GM23338 (cell line): Measurements from ENCODE around the gene TEX26. TPM values are rescaled to one million over a fixed set of nuclear protein-coding genes. Genes with fewer than 3 reads are reported as not detected.

Experiments used
- ATAC-seq: fragments of 200-7000 bp; cut with Tn5 transposase; 3 replicates; pipeline ENCODE4 v1.9.1; 2020
- DNase-seq: peaks from one replicate; pipeline ENCODE4 v3.0.0-alpha.2; 2015; ENCODE audit warnings: low spot score
- H2AFZ ChIP-seq: fragments of 200-600 bp; sonication (generic); 2 replicates; pipeline ENCODE4 v1.8.0; 2016; ENCODE audit warnings: antibody characterized with exemption, mild to moderate bottlenecking, moderate library complexity
- H3F3A ChIP-seq: fragments of 200-600 bp; sonication (generic); replicated peaks from 2 replicates; pipeline ENCODE4 v1.8.0; 2017; ENCODE audit warnings: antibody characterized with exemption, mixed run types, low read depth
- H3K27ac ChIP-seq: fragments of 200-600 bp; sonication (generic); 2 replicates; pipeline ENCODE4 v1.6.1; 2016; ENCODE audit warnings: low read depth
- H3K27me3 ChIP-seq: fragments of 200-600 bp; sonication (generic); 2 replicates; pipeline ENCODE4 v1.8.0; 2016; ENCODE audit warnings: mild to moderate bottlenecking, mixed run types, moderate library complexity; ENCODE audit not compliant: insufficient read depth
- H3K36me3 ChIP-seq: fragments of 200-600 bp; sonication (generic); 2 replicates; pipeline ENCODE4 v1.8.0; 2016; ENCODE audit warnings: mild to moderate bottlenecking; ENCODE audit not compliant: insufficient read depth
- H3K4me1 ChIP-seq: fragments of 200-600 bp; sonication (generic); 2 replicates; pipeline ENCODE4 v1.8.0; 2016; ENCODE audit warnings: mild to moderate bottlenecking, moderate library complexity; ENCODE audit not compliant: insufficient read depth
- H3K4me2 ChIP-seq: fragments of 200-600 bp; sonication (generic); 2 replicates; pipeline ENCODE4 v1.7.1; 2017; ENCODE audit warnings: mixed run types
- H3K4me3 ChIP-seq: fragments of 200-600 bp; sonication (generic); 2 replicates; pipeline ENCODE4 v1.6.1; 2016; ENCODE audit warnings: mixed run types
- H3K79me2 ChIP-seq: fragments of 200-600 bp; sonication (generic); replicated peaks from 2 replicates; pipeline ENCODE4 v1.8.0; 2017; ENCODE audit warnings: mild to moderate bottlenecking; ENCODE audit not compliant: insufficient read depth
- H3K9me2 ChIP-seq: fragments of 200-600 bp; sonication (generic); 2 replicates; pipeline ENCODE4 v1.8.0; 2017; ENCODE audit not compliant: insufficient read depth
- H4K20me1 ChIP-seq: fragments of 200-600 bp; sonication (generic); replicated peaks from 2 replicates; pipeline ENCODE4 v1.8.0; 2017; ENCODE audit warnings: mild to moderate bottlenecking; ENCODE audit not compliant: insufficient read depth
- H3K27ac Mint-ChIP-seq: 2 replicates; pipeline ENCODE4 v1.8.0; 2020; ENCODE audit warnings: inconsistent platforms, mild to moderate bottlenecking, moderate library complexity, mixed read lengths
- H3K27me3 Mint-ChIP-seq: 3 replicates; pipeline ENCODE4 v1.8.0; 2022; ENCODE audit warnings: low read depth, mild to moderate bottlenecking, moderate library complexity, mixed read lengths, inconsistent platforms; ENCODE audit not compliant: insufficient read depth, poor library complexity
- H3K36me3 Mint-ChIP-seq: 3 replicates; pipeline ENCODE4 v1.8.0; 2021; ENCODE audit warnings: low read depth, mild to moderate bottlenecking, inconsistent platforms, moderate library complexity, mixed read lengths
- H3K4me1 Mint-ChIP-seq: 3 replicates; pipeline ENCODE4 v1.8.0; 2020; ENCODE audit warnings: mild to moderate bottlenecking, inconsistent platforms, mixed read lengths
- H3K4me3 Mint-ChIP-seq: 3 replicates; pipeline ENCODE4 v1.8.0; 2021; ENCODE audit warnings: moderate library complexity, mild to moderate bottlenecking, inconsistent platforms, mixed read lengths
- H3K9me3 Mint-ChIP-seq: 3 replicates; pipeline ENCODE4 v1.8.0; 2020; ENCODE audit warnings: moderate library complexity, mild to moderate bottlenecking, inconsistent platforms, mixed read lengths
- CREB1 ChIP-seq: fragments of 250-450 bp; sonication (Bioruptor Pico); IDR thresholded peaks from 2 replicates; pipeline ENCODE4 v1.5.0; 2020; ENCODE audit warnings: low read depth, mild to moderate bottlenecking, moderate library complexity
- CTCF ChIP-seq, 2 experiments: fragments of 200-600 bp in 1 of 2; sonication (generic) in 1 of 2; conservative IDR thresholded peaks; 2 replicates each; pipeline versions ENCODE4 v1.5.1 to v1.6.1; 2016 to 2017; ENCODE audit warnings: antibody characterized with exemption in 2 of 2, low read depth in 2 of 2, mild to moderate bottlenecking in 2 of 2, moderate library complexity in 1 of 2
- ETS1 ChIP-seq: IDR thresholded peaks from 2 replicates; pipeline ENCODE4 v1.6.1; 2016; ENCODE audit warnings: antibody characterized with exemption
- EZH2 ChIP-seq: fragments of 200-600 bp; sonication (generic); IDR thresholded peaks from one replicate; pipeline ENCODE4 v1.8.0; 2017; ENCODE audit warnings: antibody characterized with exemption, mild to moderate bottlenecking, low read depth; ENCODE audit not compliant: unreplicated experiment
- EZH2phosphoT487 ChIP-seq: fragments of 200-600 bp; sonication (generic); IDR thresholded peaks from one replicate; pipeline ENCODE4 v1.8.1; 2018; ENCODE audit warnings: antibody characterized with exemption; ENCODE audit not compliant: unreplicated experiment
- JUNB ChIP-seq: IDR thresholded peaks from one replicate; pipeline ENCODE4 v1.6.1; 2016; ENCODE audit warnings: antibody characterized with exemption; ENCODE audit not compliant: unreplicated experiment
- NANOG ChIP-seq: IDR thresholded peaks from 2 replicates; pipeline ENCODE4 v1.6.1; 2016; ENCODE audit warnings: antibody characterized with exemption, borderline replicate concordance
- POLR2AphosphoS5 ChIP-seq: IDR thresholded peaks from 2 replicates; pipeline ENCODE4 v1.6.1; 2016; ENCODE audit warnings: antibody characterized with exemption, low read depth
- REST ChIP-seq: IDR thresholded peaks from one replicate; pipeline ENCODE4 v1.6.1; 2018; ENCODE audit warnings: antibody characterized with exemption; ENCODE audit not compliant: unreplicated experiment
- STAT1 ChIP-seq: IDR thresholded peaks from one replicate; pipeline ENCODE4 v1.6.1; 2016; ENCODE audit warnings: antibody characterized with exemption; ENCODE audit not compliant: unreplicated experiment
- ZNF114 ChIP-seq: fragments of 250-450 bp; sonication (Bioruptor Pico); IDR thresholded peaks from 2 replicates; pipeline ENCODE4 v1.5.0; 2020; ENCODE audit warnings: mild to moderate bottlenecking, moderate library complexity
- ZNF331 ChIP-seq: fragments of 250-450 bp; sonication (Bioruptor Pico); IDR thresholded peaks from 2 replicates; pipeline ENCODE4 v1.5.0; 2020; ENCODE audit warnings: low read depth, mild to moderate bottlenecking, moderate library complexity
- ZNF462 ChIP-seq: fragments of 250-450 bp; sonication (Bioruptor Pico); IDR thresholded peaks from 2 replicates; pipeline ENCODE4 v1.5.0; 2020; ENCODE audit warnings: mild to moderate bottlenecking, moderate library complexity
- polyA plus RNA-seq: library from polyadenylated mRNA; unstranded; fragments of >200 nt; fragmentation: Nextera tagmentation; extraction: Ambion mirVana; gene quantifications from 2 replicates; pipeline ENCODE4 v1.2.1, GENCODE V29; 2016
- total RNA-seq: library from RNA; depleted of rRNA; stranded (reverse); fragments of >200 nt; shearing (Covaris generic); gene quantifications from 2 replicates; pipeline ENCODE4 v1.2.3, GENCODE V29; 2014

Gene TEX26
- total and polyA plus RNA-seq, 2 experiments from 2014 or later = not detected

GRCh38 chr13:30933354-30933670 is 856 bp downstream of the TEX26 start:
- peak overlapping the region; percentile 71; the same call in 1 of the 3 replicates for H3K4me3 Mint-ChIP-seq
- peaks cover 29% of the 10 kb centered on the region for H3K27me3 ChIP-seq
- H3K27ac Mint-ChIP-seq = no peak overlapping the region
- H3K4me1 ChIP-seq = no peaks in the 10 kb centered on the region
- H3K4me2 ChIP-seq = peak overlapping the region; percentile 92
- no peak for TF ChIP-seq ZNF114
- no peak for TF ChIP-seq ZNF462
- TF ChIP-seq POLR2AphosphoS5 = no peak
- TF ChIP-seq NANOG = no peak
- no peak for TF ChIP-seq CTCF (conservative IDR thresholded peaks at IDR 0.05; ENCODE audit: low read depth in 2 of 2)
- no peak for TF ChIP-seq JUNB
- TF ChIP-seq ZNF331 (CRISPR knock-in tag) = no peak
- no peak for TF ChIP-seq STAT1
- no peak for TF ChIP-seq ETS1
- no peak for TF ChIP-seq REST
- TF ChIP-seq EZH2 = no peak
- TF ChIP-seq CREB1 (CRISPR knock-in tag) = no peak
- TF ChIP-seq EZH2phosphoT487 = no peak
- no peaks in the 10 kb centered on the region for H3F3A ChIP-seq
- no peak overlapping the region for H3K27ac ChIP-seq
- peak overlapping the region; percentile 64 for H3K4me3 ChIP-seq
- peak overlapping the region; percentile 99 for H2AFZ ChIP-seq
- no peak for DNase-seq
- ATAC-seq = no peak
- H3K9me2 ChIP-seq = no peaks in the 10 kb centered on the region
- peaks cover 16% of the 10 kb centered on the region for H3K4me1 Mint-ChIP-seq
- H3K36me3 ChIP-seq = no peaks in the 10 kb centered on the region
- H4K20me1 ChIP-seq = no peaks in the 10 kb centered on the region
- no peaks in the 10 kb centered on the region for H3K79me2 ChIP-seq
- H3K9me3 Mint-ChIP-seq = no peaks in the 10 kb centered on the region; the same call in 2 of the 3 replicates
- peaks cover 7% of the 10 kb centered on the region for H3K27me3 Mint-ChIP-seq
- H3K36me3 Mint-ChIP-seq = no peaks in the 10 kb centered on the region
